ENCODE measurements around the gene GSTA5. TPM values are rescaled to one million over a fixed set of nuclear protein-coding genes. Genes with fewer than 3 reads are reported as not detected.
"Not testable (repeated sequence)": the region's sequence is repeated elsewhere in the genome, so short reads cannot be mapped to it uniquely, and the experiment has no call there.

The GSTA5 gene
- total RNA-seq, 1 experiment from 2014 or later: not detected

DNA sequence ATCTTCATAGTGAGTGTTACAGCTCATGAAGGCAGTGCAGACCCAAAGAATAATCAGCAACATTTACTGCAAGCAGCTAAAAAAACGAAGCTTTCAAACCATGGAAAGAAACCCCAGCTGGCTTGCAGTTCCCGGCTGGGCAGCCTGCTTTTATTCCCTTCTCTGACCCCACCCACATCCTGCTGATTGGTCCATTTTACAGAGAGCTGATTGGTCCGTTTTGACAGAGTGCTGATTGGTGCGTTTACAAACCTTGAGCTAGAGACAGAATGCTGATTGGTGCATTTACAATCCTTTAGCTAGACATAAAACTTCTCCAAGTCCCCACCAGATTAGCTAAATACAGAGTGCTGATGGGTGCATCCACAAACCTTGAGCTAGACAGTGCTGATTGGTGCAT is 12.0 kb downstream of the GSTA5 start:
- not testable (repeated sequence) for H3K79me2 ChIP-seq (ENCODE audit: low read length); DNase-seq; H3K27me3 ChIP-seq (ENCODE audit: low read length); H3K4me1 ChIP-seq (ENCODE audit: low read length); H3K9ac ChIP-seq (ENCODE audit: low read length); H3K9me3 ChIP-seq (ENCODE audit: low read length); H2AFZ ChIP-seq (ENCODE audit: low read length); H3K9me2 ChIP-seq (replicated peaks; ENCODE audit: insufficient read depth, low read length); H3K4me2 ChIP-seq (ENCODE audit: low read depth, low read length, poor library complexity, severe bottlenecking); H3K36me3 ChIP-seq (ENCODE audit: insufficient read depth, low read length); H4K20me1 ChIP-seq (ENCODE audit: insufficient read depth, low read depth, low read length); H3K27ac ChIP-seq (ENCODE audit: low read length); H3K4me3 ChIP-seq (ENCODE audit: low read length)

DNA sequence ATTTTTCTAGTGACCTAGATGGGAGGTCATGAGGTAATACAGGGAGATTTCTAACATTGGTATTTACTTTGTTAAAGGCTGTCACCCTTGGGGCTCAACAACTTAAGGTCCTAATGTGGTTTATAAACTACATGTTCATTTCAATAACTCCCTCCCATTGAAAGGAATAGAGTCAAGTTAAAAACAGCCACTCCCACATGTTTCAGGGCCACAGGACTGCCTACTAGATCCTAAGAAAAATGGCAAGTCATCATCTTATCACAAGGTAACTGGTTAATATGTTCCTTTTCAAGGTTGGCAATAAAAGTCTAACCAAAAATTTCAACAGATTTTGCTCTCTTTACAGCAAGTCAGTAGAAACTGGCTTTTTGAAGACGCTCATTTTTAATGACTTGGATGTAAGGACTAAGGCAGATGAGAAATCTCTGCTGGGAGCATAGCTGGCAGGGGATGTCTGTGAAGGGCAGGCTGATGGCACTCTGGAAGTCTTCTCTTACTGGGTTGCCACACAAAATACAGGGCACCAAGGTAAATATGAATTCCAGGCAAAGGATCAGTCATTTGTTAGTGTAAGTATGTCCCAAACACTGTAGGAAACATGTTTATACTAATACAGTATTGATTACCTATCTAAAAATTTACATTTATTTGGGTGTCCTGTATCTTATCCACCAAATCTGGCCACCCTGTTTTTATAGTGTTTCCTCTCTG is 13.4 kb downstream of the GSTA5 start:
- not testable (repeated sequence) for H3K4me3 ChIP-seq (ENCODE audit: low read length); H4K20me1 ChIP-seq (ENCODE audit: insufficient read depth, low read depth, low read length); H2AFZ ChIP-seq (ENCODE audit: low read length); H3K36me3 ChIP-seq (ENCODE audit: insufficient read depth, low read length); H3K27ac ChIP-seq (ENCODE audit: low read length); H3K9me3 ChIP-seq (ENCODE audit: low read length); H3K4me2 ChIP-seq (ENCODE audit: low read depth, low read length, poor library complexity, severe bottlenecking); H3K79me2 ChIP-seq (ENCODE audit: low read length); DNase-seq; H3K4me1 ChIP-seq (ENCODE audit: low read length); H3K9me2 ChIP-seq (replicated peaks; ENCODE audit: insufficient read depth, low read length); H3K27me3 ChIP-seq (ENCODE audit: low read length); H3K9ac ChIP-seq (ENCODE audit: low read length)

DNA sequence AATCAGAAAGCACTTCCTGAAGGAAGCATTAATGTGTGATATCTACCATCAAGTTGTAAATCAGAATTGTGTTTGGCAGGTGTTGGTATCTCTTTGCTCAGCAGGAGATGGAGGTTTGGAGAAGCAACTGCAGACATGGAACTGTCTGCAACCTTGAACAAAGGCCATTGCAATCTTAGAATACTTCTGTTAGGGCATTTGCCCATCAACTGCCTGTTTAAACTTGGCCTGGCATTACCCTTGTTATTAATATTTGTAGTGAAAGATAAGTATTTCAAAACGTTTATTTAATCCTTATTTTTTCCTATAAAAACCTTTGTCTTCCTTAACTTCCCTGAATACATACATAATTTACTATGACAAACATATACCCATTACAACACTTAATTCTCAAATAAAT is 14.1 kb downstream of the GSTA5 start:
- H3K9me2 ChIP-seq (replicated peaks; ENCODE audit: insufficient read depth, low read length): no peaks in the 10 kb centered on the region
- no peaks in the 10 kb centered on the region for H3K79me2 ChIP-seq (ENCODE audit: low read length)
- DNase-seq: no peak

DNA sequence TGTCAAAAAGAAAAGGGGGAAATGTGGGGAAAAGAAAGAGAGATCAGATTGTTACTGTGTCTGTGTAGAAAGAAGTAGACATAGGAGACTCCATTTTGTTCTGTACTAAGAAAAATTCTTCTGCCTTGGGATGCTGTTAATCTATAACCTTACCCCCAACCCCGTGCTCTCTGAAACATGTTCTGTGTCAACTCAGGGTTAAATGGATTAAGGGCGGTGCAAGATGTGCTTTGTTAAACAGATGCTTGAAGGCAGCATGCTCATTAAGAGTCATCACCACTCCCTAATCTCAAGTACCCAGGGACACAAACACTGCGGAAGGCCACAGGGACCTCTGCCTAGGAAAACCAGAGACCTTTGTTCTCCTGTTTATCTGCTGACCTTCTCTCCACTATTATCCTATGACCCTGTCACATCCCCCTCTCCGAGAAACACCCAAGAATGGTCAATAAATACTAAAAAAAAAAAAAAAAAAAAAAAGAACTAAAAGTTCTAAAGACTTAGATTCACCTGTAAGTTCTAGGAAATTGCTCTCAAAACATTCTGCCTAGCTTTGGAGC is 14.6 kb downstream of the GSTA5 start:
- H3K4me3 ChIP-seq (ENCODE audit: low read length); H3K4me2 ChIP-seq (ENCODE audit: low read depth, low read length, poor library complexity, severe bottlenecking); H4K20me1 ChIP-seq (ENCODE audit: insufficient read depth, low read depth, low read length); H3K79me2 ChIP-seq (ENCODE audit: low read length); DNase-seq; H2AFZ ChIP-seq (ENCODE audit: low read length); H3K36me3 ChIP-seq (ENCODE audit: insufficient read depth, low read length); H3K9me3 ChIP-seq (ENCODE audit: low read length); H3K9me2 ChIP-seq (replicated peaks; ENCODE audit: insufficient read depth, low read length); H3K4me1 ChIP-seq (ENCODE audit: low read length); H3K27ac ChIP-seq (ENCODE audit: low read length); H3K27me3 ChIP-seq (ENCODE audit: low read length); H3K9ac ChIP-seq (ENCODE audit: low read length): not testable (repeated sequence)

More for the DNA sequence above, 14.1 kb downstream of the GSTA5 start:
- no peak overlapping the region for H3K27ac ChIP-seq (ENCODE audit: low read length)
- no peaks in the 10 kb centered on the region for H4K20me1 ChIP-seq (ENCODE audit: insufficient read depth, low read depth, low read length)
- H3K4me3 ChIP-seq (ENCODE audit: low read length): no peak overlapping the region
- H3K36me3 ChIP-seq (ENCODE audit: insufficient read depth, low read length): no peaks in the 10 kb centered on the region
- H3K4me2 ChIP-seq (ENCODE audit: low read depth, low read length, poor library complexity, severe bottlenecking): no peak overlapping the region
- no peaks in the 10 kb centered on the region for H3K27me3 ChIP-seq (ENCODE audit: low read length)
- H3K9me3 ChIP-seq (ENCODE audit: low read length): no peaks in the 10 kb centered on the region
- H2AFZ ChIP-seq (ENCODE audit: low read length): no peak overlapping the region
- no peak overlapping the region for H3K9ac ChIP-seq (ENCODE audit: low read length)
- H3K4me1 ChIP-seq (ENCODE audit: low read length): no peaks in the 10 kb centered on the region

DNA sequence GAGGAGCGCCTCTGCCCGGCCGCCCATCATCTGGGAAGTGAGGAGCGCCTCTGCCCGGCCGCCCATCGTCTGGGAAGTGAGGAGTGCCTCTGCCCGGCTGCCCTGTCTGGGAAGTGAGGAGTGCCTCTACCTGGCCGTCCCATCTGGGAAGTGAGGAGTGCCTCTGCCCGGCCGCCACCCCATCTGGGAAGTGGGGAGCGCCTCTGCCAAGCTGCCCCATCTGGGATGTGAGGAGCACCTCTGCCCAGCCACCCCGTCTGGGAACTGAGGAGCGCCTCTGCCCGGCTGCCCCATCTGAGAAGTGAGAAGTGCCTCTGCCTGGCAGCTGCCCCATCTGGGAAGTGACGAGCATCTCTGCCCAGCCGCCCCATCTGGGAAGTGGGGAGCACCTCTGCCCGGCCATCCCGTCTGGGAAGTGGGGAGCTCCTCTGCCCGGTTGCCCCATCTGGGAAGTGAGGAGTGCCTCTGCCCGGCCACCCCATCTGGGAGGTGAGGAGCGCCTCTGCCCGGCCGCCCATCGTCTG is 15.3 kb downstream of the GSTA5 start:
- not testable (repeated sequence) for DNase-seq; H3K4me3 ChIP-seq (ENCODE audit: low read length); H3K4me1 ChIP-seq (ENCODE audit: low read length); H3K36me3 ChIP-seq (ENCODE audit: insufficient read depth, low read length); H4K20me1 ChIP-seq (ENCODE audit: insufficient read depth, low read depth, low read length); H3K9me3 ChIP-seq (ENCODE audit: low read length); H3K27me3 ChIP-seq (ENCODE audit: low read length); H3K4me2 ChIP-seq (ENCODE audit: low read depth, low read length, poor library complexity, severe bottlenecking); H3K9ac ChIP-seq (ENCODE audit: low read length); H3K27ac ChIP-seq (ENCODE audit: low read length); H3K9me2 ChIP-seq (replicated peaks; ENCODE audit: insufficient read depth, low read length); H3K79me2 ChIP-seq (ENCODE audit: low read length); H2AFZ ChIP-seq (ENCODE audit: low read length)

DNA sequence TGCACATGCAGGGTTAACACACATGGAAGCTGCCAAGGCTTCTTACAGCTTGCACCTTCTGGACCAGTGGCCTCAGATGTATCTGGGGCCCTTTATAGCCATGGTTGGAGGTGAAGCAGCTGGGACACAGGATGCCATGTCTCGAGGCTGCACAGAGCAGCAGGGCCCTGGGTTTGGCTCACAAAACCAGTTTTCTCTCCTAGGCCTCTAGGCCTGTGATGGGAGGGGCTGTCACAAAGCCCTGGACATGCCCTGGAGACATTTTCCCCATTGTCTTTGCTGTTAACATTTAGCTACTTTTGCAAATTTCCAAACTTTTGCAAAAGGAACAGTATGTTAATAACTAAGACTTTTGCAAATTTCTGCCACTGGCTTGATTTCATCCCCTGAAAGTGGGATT is 18.8 kb downstream of the GSTA5 start:
- DNase-seq: no peak
- no peak overlapping the region for H3K9ac ChIP-seq (ENCODE audit: low read length)
- H3K27me3 ChIP-seq (ENCODE audit: low read length): no peaks in the 10 kb centered on the region
- no peak overlapping the region for H3K4me3 ChIP-seq (ENCODE audit: low read length)
- H4K20me1 ChIP-seq (ENCODE audit: insufficient read depth, low read depth, low read length): no peaks in the 10 kb centered on the region
- no peak overlapping the region for H3K27ac ChIP-seq (ENCODE audit: low read length)
- no peaks in the 10 kb centered on the region for H3K79me2 ChIP-seq (ENCODE audit: low read length)
- no peaks in the 10 kb centered on the region for H3K9me3 ChIP-seq (ENCODE audit: low read length)
- no peaks in the 10 kb centered on the region for H3K9me2 ChIP-seq (replicated peaks; ENCODE audit: insufficient read depth, low read length)
- H2AFZ ChIP-seq (ENCODE audit: low read length): no peak overlapping the region
- H3K36me3 ChIP-seq (ENCODE audit: insufficient read depth, low read length): no peaks in the 10 kb centered on the region
- no peak overlapping the region for H3K4me2 ChIP-seq (ENCODE audit: low read depth, low read length, poor library complexity, severe bottlenecking)
- H3K4me1 ChIP-seq (ENCODE audit: low read length): no peaks in the 10 kb centered on the region

DNA sequence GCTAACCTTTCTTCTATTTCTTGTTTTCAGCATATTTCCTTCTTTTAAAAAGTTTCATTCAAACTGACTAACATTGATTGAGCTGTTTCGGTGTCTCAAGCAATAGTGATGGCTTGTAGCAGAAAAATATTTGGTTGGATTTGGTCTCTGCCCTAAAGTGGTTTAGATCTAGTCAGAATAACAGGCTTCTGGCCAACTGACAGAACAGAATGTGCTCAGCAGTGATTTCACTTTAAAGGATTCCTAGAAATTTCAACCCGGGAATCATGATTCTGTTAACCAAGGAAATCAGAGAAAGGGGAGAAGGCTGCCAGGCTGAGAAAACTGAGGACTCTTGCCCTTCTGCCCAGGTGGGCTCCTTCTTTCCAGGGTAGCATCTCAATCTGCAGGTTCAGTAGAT is 20.4 kb downstream of the GSTA5 start:
- H3K9me2 ChIP-seq (replicated peaks; ENCODE audit: insufficient read depth, low read length): no peaks in the 10 kb centered on the region
- H4K20me1 ChIP-seq (ENCODE audit: insufficient read depth, low read depth, low read length): no peaks in the 10 kb centered on the region
- H3K27ac ChIP-seq (ENCODE audit: low read length): no peak overlapping the region
- H3K79me2 ChIP-seq (ENCODE audit: low read length): no peaks in the 10 kb centered on the region
- no peak overlapping the region for H3K4me3 ChIP-seq (ENCODE audit: low read length)
- no peak overlapping the region for H3K4me2 ChIP-seq (ENCODE audit: low read depth, low read length, poor library complexity, severe bottlenecking)
- H3K36me3 ChIP-seq (ENCODE audit: insufficient read depth, low read length): no peaks in the 10 kb centered on the region
- H3K27me3 ChIP-seq (ENCODE audit: low read length): no peaks in the 10 kb centered on the region
- DNase-seq: no peak
- no peaks in the 10 kb centered on the region for H3K9me3 ChIP-seq (ENCODE audit: low read length)
- no peaks in the 10 kb centered on the region for H3K4me1 ChIP-seq (ENCODE audit: low read length)
- no peak overlapping the region for H3K9ac ChIP-seq (ENCODE audit: low read length)
- H2AFZ ChIP-seq (ENCODE audit: low read length): no peak overlapping the region

DNA sequence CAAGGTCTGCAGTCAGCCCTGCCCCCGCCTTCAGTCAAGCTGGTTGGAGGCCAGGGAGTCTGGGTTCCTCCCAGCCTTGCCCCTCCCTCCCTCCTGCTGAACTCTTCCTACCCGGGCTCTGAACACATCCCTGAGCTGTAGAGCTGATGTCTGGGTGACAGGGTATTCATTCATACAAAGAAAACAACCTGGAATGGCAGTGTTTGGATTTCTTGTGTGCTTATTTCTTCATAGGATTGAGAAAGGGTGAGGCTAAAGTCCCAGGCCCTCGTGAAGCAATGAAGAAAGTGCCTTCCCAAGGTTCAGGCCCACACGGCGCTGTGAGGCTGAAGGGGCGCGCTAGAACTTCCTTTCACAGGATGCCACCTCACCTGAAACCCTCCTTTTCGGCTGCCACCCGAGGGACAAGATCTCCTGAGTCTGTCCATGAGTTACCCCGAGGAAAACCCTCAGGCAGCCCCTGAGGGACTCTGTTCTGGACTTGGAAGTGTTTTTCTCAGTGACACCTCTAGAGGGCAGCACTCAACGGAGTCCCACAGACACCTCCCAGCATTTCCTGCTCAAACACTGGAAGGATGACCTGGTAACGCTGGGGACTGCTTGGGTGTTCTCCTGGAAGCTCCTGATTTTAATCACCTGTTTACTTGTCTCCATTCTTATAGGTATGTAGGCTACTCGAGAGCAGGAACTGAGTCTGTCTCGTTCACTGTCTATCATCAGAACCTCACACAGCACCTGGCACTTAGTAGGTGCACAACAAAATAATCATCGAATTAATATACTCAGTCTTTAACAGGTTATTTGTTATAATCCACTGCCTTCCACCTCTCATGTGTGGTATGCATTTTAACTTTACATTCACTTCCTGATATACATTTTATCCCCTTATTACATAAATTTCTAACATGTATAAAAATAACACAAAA is 25.2 kb downstream of the GSTA5 start:
- 0 out of 2 replicates have a peak overlapping the region, but pooled peaks have one; percentile 10 for H2AFZ ChIP-seq (ENCODE audit: low read length)
- H3K4me2 ChIP-seq (ENCODE audit: low read depth, low read length, poor library complexity, severe bottlenecking): no peak overlapping the region
- no peaks in the 10 kb centered on the region for H4K20me1 ChIP-seq (ENCODE audit: insufficient read depth, low read depth, low read length)
- H3K79me2 ChIP-seq (ENCODE audit: low read length): no peaks in the 10 kb centered on the region
- no peak overlapping the region for H3K27ac ChIP-seq (ENCODE audit: low read length)
- H3K9me3 ChIP-seq (ENCODE audit: low read length): no peaks in the 10 kb centered on the region
- H3K9me2 ChIP-seq (replicated peaks; ENCODE audit: insufficient read depth, low read length): no peaks in the 10 kb centered on the region
- H3K36me3 ChIP-seq (ENCODE audit: insufficient read depth, low read length): no peaks in the 10 kb centered on the region
- no peak overlapping the region for H3K9ac ChIP-seq (ENCODE audit: low read length)
- H3K4me3 ChIP-seq (ENCODE audit: low read length): no peak overlapping the region
- H3K4me1 ChIP-seq (ENCODE audit: low read length): no peaks in the 10 kb centered on the region
- peak; percentile 71 for DNase-seq
- H3K27me3 ChIP-seq (ENCODE audit: low read length): no peaks in the 10 kb centered on the region
